ENCODE results near the gene DNAJC18.

The DNAJC18 gene

GRCh38 chr5:139472386-139473030, 33.2 kb upstream of the DNAJC18 start:
- in situ Hi-C loops (cut with HindIII; ENCODE audit: low sequenced_read_pairs): no loop called here
- DNase-seq (ENCODE audit: low read depth): no peak
- TF ChIP-seq, protein P1, sequence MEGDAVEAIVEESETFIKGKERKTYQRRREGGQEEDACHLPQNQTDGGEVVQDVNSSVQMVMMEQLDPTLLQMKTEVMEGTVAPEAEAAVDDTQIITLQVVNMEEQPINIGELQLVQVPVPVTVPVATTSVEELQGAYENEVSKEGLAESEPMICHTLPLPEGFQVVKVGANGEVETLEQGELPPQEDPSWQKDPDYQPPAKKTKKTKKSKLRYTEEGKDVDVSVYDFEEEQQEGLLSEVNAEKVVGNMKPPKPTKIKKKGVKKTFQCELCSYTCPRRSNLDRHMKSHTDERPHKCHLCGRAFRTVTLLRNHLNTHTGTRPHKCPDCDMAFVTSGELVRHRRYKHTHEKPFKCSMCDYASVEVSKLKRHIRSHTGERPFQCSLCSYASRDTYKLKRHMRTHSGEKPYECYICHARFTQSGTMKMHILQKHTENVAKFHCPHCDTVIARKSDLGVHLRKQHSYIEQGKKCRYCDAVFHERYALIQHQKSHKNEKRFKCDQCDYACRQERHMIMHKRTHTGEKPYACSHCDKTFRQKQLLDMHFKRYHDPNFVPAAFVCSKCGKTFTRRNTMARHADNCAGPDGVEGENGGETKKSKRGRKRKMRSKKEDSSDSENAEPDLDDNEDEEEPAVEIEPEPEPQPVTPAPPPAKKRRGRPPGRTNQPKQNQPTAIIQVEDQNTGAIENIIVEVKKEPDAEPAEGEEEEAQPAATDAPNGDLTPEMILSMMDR (IDR thresholded peaks at IDR 0.05; ENCODE audit: low read depth, low read length, missing control alignments): no peak
- no peak overlapping the region for H3K4me3 ChIP-seq (ENCODE audit: low read depth, low read length)

DNA sequence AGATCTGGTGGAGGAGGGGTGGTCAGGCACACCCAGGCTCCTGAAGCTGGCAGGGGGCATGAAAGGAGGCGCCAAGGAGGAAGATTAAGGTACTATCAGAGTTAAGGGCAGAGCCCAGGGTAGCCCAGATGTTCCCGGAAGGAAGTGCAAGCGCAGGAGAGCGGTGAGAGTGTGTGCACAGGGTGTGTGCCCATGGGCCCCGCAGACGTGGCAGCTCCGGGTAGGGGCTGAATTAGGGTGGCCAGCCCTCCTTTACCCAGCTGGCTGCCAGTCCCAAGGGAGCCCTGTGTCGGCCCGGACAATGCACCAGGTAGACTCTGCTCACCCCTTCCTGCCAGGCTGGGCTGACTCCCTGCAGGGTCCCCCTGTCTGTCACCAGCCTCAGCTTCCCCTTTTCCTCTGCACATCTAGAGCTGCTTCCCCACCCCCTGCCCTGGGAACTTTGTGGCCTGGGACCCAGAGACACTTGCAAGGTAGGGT, 31.5 kb upstream of the DNAJC18 start, which contains the start of gene SMIM33:
SMIM33 (plus strand) TSS at position 184 of the 480 bp plus-strand sequence; CDS start at position 302, 118 bp downstream.
- TF ChIP-seq, protein P1 (IDR thresholded peaks at IDR 0.05; ENCODE audit: low read depth, low read length, missing control alignments): no peak
- in situ Hi-C loops (cut with HindIII; ENCODE audit: low sequenced_read_pairs): no loop called here
- DNase-seq (ENCODE audit: low read depth): no peak
- no peak within 1 kb of the TSS for H3K4me3 ChIP-seq (ENCODE audit: low read depth, low read length)

GRCh38 chr5:139468421-139468931, 29.2 kb upstream of the DNAJC18 start:
- DNase-seq (ENCODE audit: low read depth): no peak
- TF ChIP-seq, protein P1 (IDR thresholded peaks at IDR 0.05; ENCODE audit: low read depth, low read length, missing control alignments): no peak
- H3K4me3 ChIP-seq (ENCODE audit: low read depth, low read length): no peak overlapping the region
- in situ Hi-C loops (cut with HindIII; ENCODE audit: low sequenced_read_pairs): no loop called here

DNA sequence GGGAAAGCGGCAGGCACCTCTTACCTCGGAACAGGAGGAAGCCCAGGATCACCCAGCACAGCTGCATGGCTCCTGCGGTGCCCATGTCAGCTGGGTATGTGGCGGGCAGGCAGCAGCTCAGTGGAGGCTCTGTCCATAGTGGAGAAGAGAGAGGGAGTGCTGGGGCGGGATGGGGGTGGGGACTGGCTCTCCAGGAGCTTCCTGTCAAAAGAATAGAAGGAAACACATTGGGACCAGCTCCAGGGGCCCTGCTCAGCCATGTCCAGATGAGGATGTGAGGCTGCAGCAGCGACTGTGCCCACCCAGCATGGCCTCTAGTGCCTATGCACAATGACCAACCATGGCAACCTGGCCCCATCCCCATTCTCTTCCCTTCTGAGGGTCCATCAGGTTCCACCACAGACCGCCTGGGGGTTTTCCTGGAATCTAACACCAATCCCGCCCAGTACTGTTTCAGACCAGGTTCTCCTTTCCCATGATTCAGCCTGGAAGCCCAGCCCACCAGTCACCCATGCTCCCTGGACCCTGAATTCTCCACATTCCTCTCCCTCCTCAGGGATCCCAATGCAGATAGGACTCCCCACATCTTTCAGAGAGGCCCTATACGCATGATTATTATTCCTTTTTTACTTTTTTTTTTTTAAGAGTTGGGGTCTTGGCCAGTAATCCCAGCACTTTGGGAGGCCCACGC, 23.4 kb upstream of the DNAJC18 start, which contains the start of gene ECSCR:
ECSCR (minus strand) TSS at position 158 of the 691 bp plus-strand sequence; CDS start at position 85, 73 bp downstream.
- TF ChIP-seq, protein P1 (IDR thresholded peaks at IDR 0.05; ENCODE audit: low read depth, low read length, missing control alignments): no peak
- no peak for DNase-seq (ENCODE audit: low read depth)
- no peak within 1 kb of the TSS for H3K4me3 ChIP-seq (ENCODE audit: low read depth, low read length)
- in situ Hi-C loops (cut with HindIII; ENCODE audit: low sequenced_read_pairs): no loop called here

DNA sequence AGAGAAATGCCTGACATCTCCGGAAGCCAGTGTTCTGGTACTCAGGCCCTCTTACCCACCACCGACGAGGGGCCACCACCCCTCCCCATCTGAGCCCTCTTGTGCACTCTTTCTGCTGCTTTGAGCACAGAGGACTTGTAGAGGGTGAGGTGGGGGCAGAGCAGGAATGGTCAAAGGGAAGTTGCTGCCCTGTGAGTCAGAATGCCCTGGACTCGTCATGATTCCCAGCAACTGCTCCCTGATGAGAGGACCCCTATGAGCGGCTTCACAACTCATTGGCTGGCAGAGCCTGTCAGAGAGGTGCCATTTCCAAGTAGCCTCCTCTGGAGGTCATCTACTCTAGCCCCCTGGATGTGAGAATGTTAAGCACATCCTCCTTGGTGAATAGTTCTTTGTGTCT, 22.4 kb upstream of the DNAJC18 start:
- in situ Hi-C loops (cut with HindIII; ENCODE audit: low sequenced_read_pairs): no loop called here
- H3K4me3 ChIP-seq (ENCODE audit: low read depth, low read length): no peak overlapping the region
- no peak for DNase-seq (ENCODE audit: low read depth)
- TF ChIP-seq, protein P1 (IDR thresholded peaks at IDR 0.05; ENCODE audit: low read depth, low read length, missing control alignments): no peak

DNA sequence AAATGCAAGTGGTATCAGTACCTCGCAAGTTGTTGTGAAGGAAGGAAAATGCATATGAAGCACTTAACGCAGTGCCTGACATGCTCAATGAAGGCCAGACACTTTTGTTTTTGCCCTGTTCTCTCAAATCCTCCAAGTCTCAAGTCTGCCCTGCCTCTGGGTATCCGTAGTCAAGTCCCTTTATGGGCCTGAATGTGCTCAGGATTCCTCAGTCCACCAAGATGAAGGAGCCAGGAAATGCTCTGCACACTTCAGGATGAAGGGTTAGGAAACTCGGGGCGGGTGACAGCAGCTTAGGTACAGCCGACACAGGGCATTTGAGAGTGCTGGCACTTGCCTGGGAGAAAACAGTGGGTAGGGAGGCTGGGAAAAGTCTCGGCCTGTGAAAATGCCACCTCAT, 21.9 kb upstream of the DNAJC18 start:
- no peak for DNase-seq (ENCODE audit: low read depth)
- in situ Hi-C loops (cut with HindIII; ENCODE audit: low sequenced_read_pairs): no loop called here
- H3K4me3 ChIP-seq (ENCODE audit: low read depth, low read length): no peak overlapping the region
- TF ChIP-seq, protein P1 (IDR thresholded peaks at IDR 0.05; ENCODE audit: low read depth, low read length, missing control alignments): no peak
